ENCODE data around the gene ACOT12.
A peak's percentile ranks its signal among the peaks of the same experiment; 100 is the strongest.
"Not testable (repeated sequence)": the region's sequence is repeated elsewhere in the genome, so short reads cannot be mapped to it uniquely, and the experiment has no call there.

Gene ACOT12

GRCh38 chr5:81353189-81353588, 40.7 kb downstream of the ACOT12 start:
- no peak for TF ChIP-seq Cebpa-rat (IDR thresholded peaks at IDR 0.05)
- Histone ChIP-seq H3K4me3 (no peak overlapping the region), H3K9me3 (no peaks in the 10 kb centered on the region), H3K9ac (no peak overlapping the region), H4K20me1 (no peaks in the 10 kb centered on the region), H3K4me2 (no peak overlapping the region), H3K27me3 (no peaks in the 10 kb centered on the region), H3K36me3 (no peaks in the 10 kb centered on the region), H3K4me1 (no peaks in the 10 kb centered on the region), H3K27ac (no peak overlapping the region)

- Histone ChIP-seq H3K27me3 (no peaks in the 10 kb centered on the region), H3K9ac (no peak overlapping the region), H3K27ac (no peak overlapping the region), H3K4me1 (no peaks in the 10 kb centered on the region), H3K4me3 (no peak overlapping the region), H3K4me2 (no peak overlapping the region), H3K36me3 (no peaks in the 10 kb centered on the region), H3K9me3 (no peaks in the 10 kb centered on the region), H4K20me1 (no peaks in the 10 kb centered on the region)
- no peak for TF ChIP-seq Cebpa-rat (IDR thresholded peaks at IDR 0.05)
Measured at GRCh38 chr5:81350507-81350906, 43.4 kb downstream of the ACOT12 start.

- no peak for TF ChIP-seq Cebpa-rat (IDR thresholded peaks at IDR 0.05)
- H3K9ac ChIP-seq = no peak overlapping the region
- H3K27ac ChIP-seq = no peak overlapping the region
Measured at GRCh38 chr5:81349161-81349560, 44.8 kb downstream of the ACOT12 start.

GRCh38 chr5:81345411-81346003, 48.4 kb downstream of the ACOT12 start:
- no peaks in the 10 kb centered on the region for H3K9me3 ChIP-seq
- no peaks in the 10 kb centered on the region for H3K27me3 ChIP-seq
- no peaks in the 10 kb centered on the region for H4K20me1 ChIP-seq
- no peaks in the 10 kb centered on the region for H3K4me1 ChIP-seq
- H3K36me3 ChIP-seq = no peaks in the 10 kb centered on the region
- H3K27ac ChIP-seq = no peak overlapping the region
- no peak for TF ChIP-seq Cebpa-rat (IDR thresholded peaks at IDR 0.05)
- H3K9ac ChIP-seq = no peak overlapping the region
- no peak overlapping the region for H3K4me3 ChIP-seq
- no peak overlapping the region for H3K4me2 ChIP-seq

More at GRCh38 chr5:81349161-81349560, 44.8 kb downstream of the ACOT12 start:
- H3K4me1 ChIP-seq = no peaks in the 10 kb centered on the region
- H3K9me3 ChIP-seq = no peaks in the 10 kb centered on the region
- no peaks in the 10 kb centered on the region for H3K36me3 ChIP-seq
- H3K4me3 ChIP-seq = no peak overlapping the region
- no peak overlapping the region for H3K4me2 ChIP-seq
- H4K20me1 ChIP-seq = no peaks in the 10 kb centered on the region
- H3K27me3 ChIP-seq = no peaks in the 10 kb centered on the region

GRCh38 chr5:81344736-81345135, 49.2 kb downstream of the ACOT12 start:
- H3K4me3 ChIP-seq = no peak overlapping the region

GRCh38 chr5:81338213-81338612, 55.7 kb downstream of the ACOT12 start:
- not testable (repeated sequence) for H3K9ac ChIP-seq, H3K27me3 ChIP-seq, H3K4me2 ChIP-seq, H3K4me1 ChIP-seq, H4K20me1 ChIP-seq, H3K4me3 ChIP-seq, H3K27ac ChIP-seq, H3K36me3 ChIP-seq
- H3K9me3 ChIP-seq = peaks cover 22% of the 10 kb centered on the region

More at GRCh38 chr5:81344736-81345135, 49.2 kb downstream of the ACOT12 start:
- no peak for TF ChIP-seq Cebpa-rat (IDR thresholded peaks at IDR 0.05)
- no peaks in the 10 kb centered on the region for H3K27me3 ChIP-seq
- H4K20me1 ChIP-seq = no peaks in the 10 kb centered on the region
- no peaks in the 10 kb centered on the region for H3K36me3 ChIP-seq
- H3K9ac ChIP-seq = no peak overlapping the region
- no peak overlapping the region for H3K27ac ChIP-seq
- H3K4me1 ChIP-seq = no peaks in the 10 kb centered on the region
- H3K9me3 ChIP-seq = no peaks in the 10 kb centered on the region
- H3K4me2 ChIP-seq = no peak overlapping the region

- no peaks in the 10 kb centered on the region for H4K20me1 ChIP-seq
- no peak overlapping the region for H3K4me2 ChIP-seq
- no peak overlapping the region for H3K27ac ChIP-seq
- no peaks in the 10 kb centered on the region for H3K27me3 ChIP-seq
- H3K4me3 ChIP-seq = no peak overlapping the region
- TF ChIP-seq Cebpa-rat (IDR thresholded peaks at IDR 0.05) = no peak
- H3K9ac ChIP-seq = no peak overlapping the region
- H3K9me3 ChIP-seq = peaks cover 22% of the 10 kb centered on the region
- H3K36me3 ChIP-seq = no peaks in the 10 kb centered on the region
- no peaks in the 10 kb centered on the region for H3K4me1 ChIP-seq
Measured at GRCh38 chr5:81337803-81338202, 56.1 kb downstream of the ACOT12 start.

DNA sequence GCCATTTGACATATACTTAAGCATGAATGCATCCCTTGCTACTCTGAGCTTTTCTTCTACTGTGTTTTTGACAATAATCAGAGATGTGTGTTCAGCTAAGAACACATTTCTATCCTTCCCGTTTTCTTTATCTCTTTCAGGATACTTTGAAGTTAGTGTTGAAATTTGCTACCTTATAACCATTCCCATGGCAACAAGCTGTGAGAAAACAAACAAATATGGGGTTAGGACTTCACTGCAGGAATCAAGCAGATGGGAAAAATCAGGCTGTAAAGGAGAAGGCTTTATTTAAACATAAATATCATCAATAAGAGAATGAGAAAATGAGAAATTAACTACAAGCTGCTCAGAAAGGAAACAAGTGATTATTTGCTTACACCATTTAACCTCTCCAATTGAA, 57.4 kb downstream of the ACOT12 start:
- Histone ChIP-seq H3K36me3 (no peaks in the 10 kb centered on the region), H3K4me3 (no peak overlapping the region), H3K27me3 (no peaks in the 10 kb centered on the region), H3K4me2 (no peak overlapping the region), H4K20me1 (no peaks in the 10 kb centered on the region), H3K9me3 (peaks cover 22% of the 10 kb centered on the region), H3K4me1 (no peaks in the 10 kb centered on the region), H3K9ac (no peak overlapping the region), H3K27ac (no peak overlapping the region)
- TF ChIP-seq Cebpa-rat (IDR thresholded peaks at IDR 0.05) = no peak

DNA sequence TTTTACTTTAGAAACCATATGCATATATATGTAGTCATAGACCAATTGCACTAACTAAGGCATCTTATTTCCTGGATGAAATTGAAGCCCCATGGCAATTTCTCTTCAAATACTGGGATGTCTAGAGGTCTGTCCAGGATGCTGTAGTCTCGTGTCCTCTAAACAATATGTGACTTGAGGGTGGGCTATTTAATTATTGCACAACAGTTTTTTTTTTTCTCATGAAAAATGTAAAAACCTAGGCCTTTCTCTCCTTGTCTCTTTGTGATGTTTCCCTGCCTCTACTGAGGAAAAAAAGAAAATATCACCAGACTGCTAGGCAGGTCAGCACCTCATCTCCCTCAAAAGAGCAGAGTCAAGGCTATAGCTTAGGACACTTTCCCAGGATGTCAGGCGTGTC, 58.0 kb downstream of the ACOT12 start:
- Histone ChIP-seq H3K9ac (no peak overlapping the region), H3K9me3 (peaks cover 22% of the 10 kb centered on the region), H4K20me1 (no peaks in the 10 kb centered on the region), H3K4me2 (no peak overlapping the region), H3K36me3 (no peaks in the 10 kb centered on the region), H3K27me3 (no peaks in the 10 kb centered on the region), H3K4me3 (no peak overlapping the region), H3K27ac (no peak overlapping the region), H3K4me1 (no peaks in the 10 kb centered on the region)
- peak; percentile 32; the same call in 1 of the 2 replicates for TF ChIP-seq Cebpa-rat (IDR thresholded peaks at IDR 0.05)

GRCh38 chr5:81334304-81335061, 59.5 kb downstream of the ACOT12 start:
- Histone ChIP-seq H4K20me1 (no peaks in the 10 kb centered on the region), H3K36me3 (no peaks in the 10 kb centered on the region), H3K9me3 (peaks cover 22% of the 10 kb centered on the region), H3K27ac (no peak overlapping the region), H3K4me1 (no peaks in the 10 kb centered on the region), H3K4me2 (no peak overlapping the region), H3K4me3 (no peak overlapping the region), H3K27me3 (no peaks in the 10 kb centered on the region), H3K9ac (no peak overlapping the region)
- no peak for TF ChIP-seq Cebpa-rat (IDR thresholded peaks at IDR 0.05)

Measured in BLaER1 (cell line).